ENCODE data around the gene HNF1B.

The HNF1B gene

GRCh38 chr17:37667039-37667438, 77.8 kb downstream of the HNF1B start:
- no peak overlapping the region for H3K4me3 ChIP-seq (ENCODE audit: low read depth, low read length)
- TF ChIP-seq CTCF (IDR thresholded peaks at IDR 0.05; ENCODE audit: borderline replicate concordance, insufficient read depth, low read depth, low read length): no peak

- TF ChIP-seq CTCF (IDR thresholded peaks at IDR 0.05; ENCODE audit: borderline replicate concordance, insufficient read depth, low read depth, low read length): no peak
- no peak overlapping the region for H3K4me3 ChIP-seq (ENCODE audit: low read depth, low read length)
Measured at GRCh38 chr17:37664214-37664613, 80.6 kb downstream of the HNF1B start.

GRCh38 chr17:37662353-37662752, 82.5 kb downstream of the HNF1B start:
- TF ChIP-seq CTCF (IDR thresholded peaks at IDR 0.05; ENCODE audit: borderline replicate concordance, insufficient read depth, low read depth, low read length): no peak
- no peak overlapping the region for H3K4me3 ChIP-seq (ENCODE audit: low read depth, low read length)

GRCh38 chr17:37661400-37662014, 83.4 kb downstream of the HNF1B start:
- TF ChIP-seq CTCF (IDR thresholded peaks at IDR 0.05; ENCODE audit: borderline replicate concordance, insufficient read depth, low read depth, low read length): 0 out of 2 replicates have a peak, but pooled peaks have one; percentile 15
- H3K4me3 ChIP-seq (ENCODE audit: low read depth, low read length): no peak overlapping the region

- H3K4me3 ChIP-seq (ENCODE audit: low read depth, low read length): no peak overlapping the region
- no peak for TF ChIP-seq CTCF (IDR thresholded peaks at IDR 0.05; ENCODE audit: borderline replicate concordance, insufficient read depth, low read depth, low read length)
Measured at GRCh38 chr17:37659925-37660324, 84.9 kb downstream of the HNF1B start.

- no peak overlapping the region for H3K4me3 ChIP-seq (ENCODE audit: low read depth, low read length)
- no peak for TF ChIP-seq CTCF (IDR thresholded peaks at IDR 0.05; ENCODE audit: borderline replicate concordance, insufficient read depth, low read depth, low read length)
Measured at GRCh38 chr17:37657202-37657601, 87.7 kb downstream of the HNF1B start.

- no peak overlapping the region for H3K4me3 ChIP-seq (ENCODE audit: low read depth, low read length)
- no peak for TF ChIP-seq CTCF (IDR thresholded peaks at IDR 0.05; ENCODE audit: borderline replicate concordance, insufficient read depth, low read depth, low read length)
Measured at GRCh38 chr17:37651849-37652248, 93.0 kb downstream of the HNF1B start.
